HCT116 (cell line): Measurements from ENCODE around the gene MACC1. TPM values are rescaled to one million over a fixed set of nuclear protein-coding genes. Genes with fewer than 3 reads are reported as not detected.

Experiments
- ATAC-seq: fragments of 200-7000 bp; cut with Tn5 transposase; 2 replicates; pipeline ENCODE4 v1.9.1; 2020; ENCODE audit warnings: mild to moderate bottlenecking, moderate library complexity
- BruUV-seq: library from RNA; stranded (reverse); fragments of 400-500 nt; replicated peaks from 2 replicates; lab custom pipeline; 2021; lab: Mats Ljungman, UMichigan
- CTCF ChIA-PET: fragments of 300-600 bp; sonication (Branson Sonifier 250); formaldehyde crosslinking; loops from one replicate; lab custom pipeline; 2021; ENCODE audit warnings: antibody characterized with exemption; lab: Charles Lee
- POLR2A ChIA-PET: fragments of 300-600, 350-600 bp; sonication (Branson Sonifier 250); formaldehyde crosslinking; loops from one replicate; lab custom pipeline; 2021; ENCODE audit warnings: antibody characterized with exemption; lab: Charles Lee
- RAD21 ChIA-PET, 2 experiments: fragments of 300-600 bp; sonication (Branson Sonifier 250); formaldehyde crosslinking; loops; one replicate each; lab custom pipeline; 2023; ENCODE audit warnings: low total read pairs in 2 of 2; ENCODE audit not compliant: uncharacterized antibody in 2 of 2, unreplicated experiment in 2 of 2, low non-redundant PET in 1 of 2; lab: Charles Lee
- DNase-seq: peaks from one replicate; pipeline ENCODE4 v3.0.0-alpha.2; 2010; ENCODE audit warnings: low read depth, low spot score
- H2AFZ ChIP-seq: fragments of 200-600 bp; shearing (Covaris generic), sonication (generic); 2 replicates; pipeline ENCODE4 v1.6.1; 2017; ENCODE audit warnings: low read depth, mixed run types, mixed read lengths, antibody characterized with exemption, low read length; ENCODE audit not compliant: poor library complexity, severe bottlenecking
- H3K27ac ChIP-seq: 2 replicates; pipeline ENCODE4 v1.5.1; 2012; ENCODE audit warnings: low read depth, low read length
- H3K27me3 ChIP-seq: fragments of 200-600 bp; sonication (generic); 2 replicates; pipeline ENCODE4 v1.6.1; 2016; ENCODE audit warnings: mixed run types, low read length, mixed read lengths; ENCODE audit not compliant: insufficient read depth
- H3K36me3 ChIP-seq, 2 experiments: fragments of 200-500 bp in 1 of 2; fragments of 200-600 bp in 1 of 2; sonication (Bioruptor generic) in 1 of 2; sonication (generic) in 1 of 2; 2 replicates each; pipeline versions ENCODE4 v1.5.1 to v1.6.1; 2014 to 2016; ENCODE audit warnings: low read length in 2 of 2, inconsistent platforms in 1 of 2, mixed read lengths in 1 of 2, mixed run types in 1 of 2; ENCODE audit not compliant: insufficient read depth in 2 of 2, control insufficient read depth in 1 of 2
- H3K4me1 ChIP-seq, 2 experiments: fragments of 200-600 bp in 1 of 2; sonication (generic) in 1 of 2; 2 replicates each; pipeline versions ENCODE4 v1.5.1 to v1.6.1; 2012 to 2017; ENCODE audit warnings: low read length in 2 of 2, inconsistent platforms in 1 of 2, mild to moderate bottlenecking in 1 of 2, mixed read lengths in 1 of 2, mixed run types in 1 of 2, moderate library complexity in 1 of 2; ENCODE audit not compliant: insufficient read depth in 2 of 2, control insufficient read depth in 1 of 2
- H3K4me2 ChIP-seq: fragments of 200-600 bp; sonication (generic); 2 replicates; pipeline ENCODE4 v1.6.1; 2017; ENCODE audit warnings: mixed run types, low read length, mixed read lengths
- H3K4me3 ChIP-seq, 2 experiments: fragments of 200-600 bp in 1 of 2; sonication (generic) in 1 of 2; replicated peaks in 1 of 2; 2 replicates each; pipeline ENCODE4 v1.5.1; 2011 to 2016; ENCODE audit warnings: low read length in 2 of 2, control low read depth in 1 of 2, low read depth in 1 of 2, mild to moderate bottlenecking in 1 of 2, mixed read lengths in 1 of 2, mixed run types in 1 of 2
- H3K79me2 ChIP-seq: fragments of 200-600 bp; sonication (generic); 2 replicates; pipeline ENCODE4 v1.6.1; 2017; ENCODE audit warnings: mild to moderate bottlenecking, mixed run types, low read length, moderate library complexity, mixed read lengths; ENCODE audit not compliant: insufficient read depth
- H3K9ac ChIP-seq: fragments of 200-600 bp; sonication (generic); 2 replicates; pipeline ENCODE4 v1.6.1; 2016; ENCODE audit warnings: low read length, mixed read lengths
- H3K9me2 ChIP-seq: fragments of 200-600 bp; sonication (generic), shearing (Covaris generic); 2 replicates; pipeline ENCODE4 v1.6.1; 2017; ENCODE audit warnings: mixed run types, mild to moderate bottlenecking, moderate library complexity; ENCODE audit not compliant: insufficient read depth
- H3K9me3 ChIP-seq, 2 experiments: fragments of 200-500 bp in 1 of 2; fragments of 200-600 bp in 1 of 2; sonication (Bioruptor generic) in 1 of 2; sonication (generic) in 1 of 2; 2 replicates each; pipeline ENCODE4 v1.6.1; 2014 to 2017; ENCODE audit warnings: low read length in 2 of 2, mixed read lengths in 2 of 2, inconsistent platforms in 1 of 2, low read depth in 1 of 2, mild to moderate bottlenecking in 1 of 2, mixed run types in 1 of 2, moderate library complexity in 1 of 2; ENCODE audit not compliant: control insufficient read depth in 1 of 2, insufficient read depth in 1 of 2
- H4K20me1 ChIP-seq: fragments of 200-600 bp; sonication (generic), shearing (Covaris generic); 2 replicates; pipeline ENCODE4 v1.6.1; 2017; ENCODE audit warnings: mixed run types, mild to moderate bottlenecking, moderate library complexity; ENCODE audit not compliant: insufficient read depth
- EZH2 ChIP-seq: fragments of 200-600 bp; sonication (generic); IDR thresholded peaks from 2 replicates; pipeline ENCODE4 v1.6.1; 2017; ENCODE audit warnings: antibody characterized with exemption, mixed run types
- POLR2A ChIP-seq: IDR thresholded peaks from 2 replicates; pipeline ENCODE4 v1.7.0; 2011; ENCODE audit warnings: borderline replicate concordance; ENCODE audit not compliant: insufficient read depth, insufficient read length; ENCODE audit errors: extremely low read depth
- RAD21 ChIP-seq: IDR thresholded peaks from 2 replicates; pipeline ENCODE4 v1.6.1; 2012; ENCODE audit warnings: low read depth, mild to moderate bottlenecking
- SIN3A ChIP-seq: IDR thresholded peaks from 2 replicates; pipeline ENCODE4 v1.6.1; 2012; ENCODE audit warnings: low read depth
- TCF7L2 ChIP-seq: IDR thresholded peaks from 2 replicates; pipeline ENCODE4 v1.7.0; 2011; ENCODE audit warnings: borderline replicate concordance, inconsistent platforms; ENCODE audit not compliant: insufficient read depth, insufficient read length; ENCODE audit errors: extremely low read depth
- intact Hi-C: fragments of 100-400 bp; cut with micrococcal nuclease; formaldehyde crosslinking; loops from 2 replicates; pipeline ENCODE4 v1.10.0; 2022
- total RNA-seq: library from RNA; stranded (reverse); gene quantifications from one replicate; pipeline ENCODE4 v1.2.1, GENCODE V29; 2021; ENCODE audit not compliant: unreplicated experiment
- TF ChIP-seq, protein P1 (sequence below), 3 experiments: fragments of 200-600 bp in 1 of 3; sonication (generic) in 1 of 3; IDR thresholded peaks in 2 of 3; conservative IDR thresholded peaks in 1 of 3; 2 replicates each; pipeline ENCODE4 v1.5.1; 2012 to 2017; ENCODE audit warnings: low read depth in 2 of 3, low read length in 2 of 3, antibody characterized with exemption in 1 of 3, borderline replicate concordance in 1 of 3, control low read depth in 1 of 3, mild to moderate bottlenecking in 1 of 3, mixed read lengths in 1 of 3, mixed run types in 1 of 3, moderate library complexity in 1 of 3; ENCODE audit not compliant: insufficient read depth in 1 of 3

Gene MACC1
- total RNA-seq, 1 experiment from 2014 or later: 9.8 TPM

GRCh38 chr7:20197837-20198236, 19.3 kb downstream of the MACC1 start:
- CTCF ChIA-PET: interaction anchor here (0.7 to 2.7 kb wide), 9 partner anchors 8 to 484 kb away, joined by 3 to 12 read pairs (median 5); no protein-coding TSS in a partner anchor
- no peak overlapping the region for H3K27ac ChIP-seq
- POLR2A ChIA-PET: no interaction called here

More at GRCh38 chr7:20197837-20198236, 19.3 kb downstream of the MACC1 start:
- ATAC-seq (no peak), DNase-seq (peak; percentile 28)
- BruUV-seq: no TSS peak
- Histone ChIP-seq H3K4me1 (peaks cover 20 to 39% of the 10 kb centered on the region in 2 experiments), H3K9me2 (no peaks in the 10 kb centered on the region), H3K4me3 (no peak overlapping the region), H3K9me3 (no peaks in the 10 kb centered on the region), H3K36me3 (no peaks in the 10 kb centered on the region), H3K27me3 (no peaks in the 10 kb centered on the region), H4K20me1 (no peaks in the 10 kb centered on the region), H3K4me2 (peak overlapping the region; percentile 69; the same call in 1 of the 2 replicates), H3K9ac (no peak overlapping the region), H3K79me2 (peaks cover 5% of the 10 kb centered on the region; the same call in 1 of the 2 replicates), H2AFZ (no peak overlapping the region)
- intact Hi-C loops: loop anchor here (5.0 kb wide), 2 partner anchors 129 to 451 kb away; no protein-coding TSS in a partner anchor
- RAD21 ChIA-PET: interaction anchor here in 1 of 2 experiments (1.1 kb wide), 1 partner anchor 450 kb away, joined by 3 read pairs; no protein-coding TSS in a partner anchor
- TF ChIP-seq POLR2A (no peak), SIN3A (no peak), EZH2 (no peak), RAD21 (peak; percentile 26; the same call in 1 of the 2 replicates), TCF7L2 (no peak)
- TF ChIP-seq, protein P1, sequence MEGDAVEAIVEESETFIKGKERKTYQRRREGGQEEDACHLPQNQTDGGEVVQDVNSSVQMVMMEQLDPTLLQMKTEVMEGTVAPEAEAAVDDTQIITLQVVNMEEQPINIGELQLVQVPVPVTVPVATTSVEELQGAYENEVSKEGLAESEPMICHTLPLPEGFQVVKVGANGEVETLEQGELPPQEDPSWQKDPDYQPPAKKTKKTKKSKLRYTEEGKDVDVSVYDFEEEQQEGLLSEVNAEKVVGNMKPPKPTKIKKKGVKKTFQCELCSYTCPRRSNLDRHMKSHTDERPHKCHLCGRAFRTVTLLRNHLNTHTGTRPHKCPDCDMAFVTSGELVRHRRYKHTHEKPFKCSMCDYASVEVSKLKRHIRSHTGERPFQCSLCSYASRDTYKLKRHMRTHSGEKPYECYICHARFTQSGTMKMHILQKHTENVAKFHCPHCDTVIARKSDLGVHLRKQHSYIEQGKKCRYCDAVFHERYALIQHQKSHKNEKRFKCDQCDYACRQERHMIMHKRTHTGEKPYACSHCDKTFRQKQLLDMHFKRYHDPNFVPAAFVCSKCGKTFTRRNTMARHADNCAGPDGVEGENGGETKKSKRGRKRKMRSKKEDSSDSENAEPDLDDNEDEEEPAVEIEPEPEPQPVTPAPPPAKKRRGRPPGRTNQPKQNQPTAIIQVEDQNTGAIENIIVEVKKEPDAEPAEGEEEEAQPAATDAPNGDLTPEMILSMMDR (IDR thresholded peaks at IDR 0.05 in 2 of 3, conservative IDR thresholded peaks at IDR 0.05 in 1 of 3; ENCODE audit: borderline replicate concordance in 1 of 3, insufficient read depth in 1 of 3, low read depth in 2 of 3, low read length in 2 of 3): peak; percentile 27 to 73 (median 66); a peak in 5 of 6 replicates
- TF ChIP-seq, all 23 proteins: peak for 2
